ENCODE data around the gene YWHAG.
"Not testable (repeated sequence)": the region's sequence is repeated elsewhere in the genome, so short reads cannot be mapped to it uniquely, and the experiment has no call there.

YWHAG gene

DNA sequence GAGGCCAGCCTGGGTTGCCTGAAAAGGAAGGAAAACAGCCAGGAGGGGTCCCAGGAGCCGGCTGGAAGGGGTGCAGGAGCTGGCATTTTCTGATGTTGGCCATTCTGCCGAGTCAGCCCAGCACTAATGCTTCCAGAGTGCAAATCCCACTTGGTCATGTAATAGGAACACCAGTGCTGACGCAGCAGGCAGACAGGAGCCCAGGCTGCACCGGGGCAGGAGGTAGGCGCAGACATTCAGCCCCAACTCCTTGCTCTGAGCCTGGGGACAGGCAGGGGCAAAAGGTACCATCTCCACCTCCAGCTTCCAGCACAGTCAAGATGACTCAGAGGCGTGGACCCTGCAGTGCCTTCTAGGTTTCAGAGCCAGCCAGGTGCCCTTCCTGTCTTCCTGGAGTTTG, 10.2 kb upstream of the YWHAG start:
- TF ChIP-seq CSRNP3 (CRISPR knock-in tag; IDR thresholded peaks at IDR 0.05) (no peak), ZC3H10 (CRISPR knock-in tag; IDR thresholded peaks at IDR 0.05) (no peak), PATZ1 (CRISPR knock-in tag; IDR thresholded peaks at IDR 0.05; ENCODE audit: borderline replicate concordance) (no peak)
- no peak for ATAC-seq

DNA sequence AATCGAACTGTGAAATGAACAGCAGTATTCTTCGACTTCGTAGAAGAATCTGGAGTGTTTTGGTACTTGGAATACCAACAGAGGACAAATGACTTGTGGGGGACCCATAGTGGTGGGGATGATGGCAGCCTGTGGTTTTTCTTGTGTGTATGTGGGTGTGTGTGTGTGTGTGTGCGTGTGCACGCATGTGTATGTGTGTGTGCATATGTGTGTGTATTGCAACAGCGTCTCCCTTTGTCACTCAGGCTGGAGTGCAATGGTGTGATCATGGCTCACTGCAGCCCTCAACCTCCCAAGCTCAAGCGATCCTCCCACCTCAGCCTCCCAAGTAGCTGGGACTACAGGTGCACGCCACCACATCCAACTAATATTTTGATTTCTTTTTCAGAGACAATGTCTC, 9.4 kb upstream of the YWHAG start:
- TF ChIP-seq, protein P1, sequence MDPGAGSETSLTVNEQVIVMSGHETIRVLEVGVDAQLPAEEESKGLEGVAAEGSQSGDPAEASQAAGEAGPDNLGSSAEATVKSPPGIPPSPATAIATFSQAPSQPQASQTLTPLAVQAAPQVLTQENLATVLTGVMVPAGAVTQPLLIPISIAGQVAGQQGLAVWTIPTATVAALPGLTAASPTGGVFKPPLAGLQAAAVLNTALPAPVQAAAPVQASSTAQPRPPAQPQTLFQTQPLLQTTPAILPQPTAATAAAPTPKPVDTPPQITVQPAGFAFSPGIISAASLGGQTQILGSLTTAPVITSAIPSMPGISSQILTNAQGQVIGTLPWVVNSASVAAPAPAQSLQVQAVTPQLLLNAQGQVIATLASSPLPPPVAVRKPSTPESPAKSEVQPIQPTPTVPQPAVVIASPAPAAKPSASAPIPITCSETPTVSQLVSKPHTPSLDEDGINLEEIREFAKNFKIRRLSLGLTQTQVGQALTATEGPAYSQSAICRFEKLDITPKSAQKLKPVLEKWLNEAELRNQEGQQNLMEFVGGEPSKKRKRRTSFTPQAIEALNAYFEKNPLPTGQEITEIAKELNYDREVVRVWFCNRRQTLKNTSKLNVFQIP (CRISPR knock-in tag; IDR thresholded peaks at IDR 0.05; ENCODE audit: borderline replicate concordance, low read depth): no peak
- TF ChIP-seq TSHZ2 (CRISPR knock-in tag; IDR thresholded peaks at IDR 0.05) (no peak), RARB (CRISPR knock-in tag; IDR thresholded peaks at IDR 0.05) (no peak), ZFP30 (CRISPR knock-in tag; IDR thresholded peaks at IDR 0.05) (no peak), PPARA (CRISPR knock-in tag; IDR thresholded peaks at IDR 0.05; ENCODE audit: borderline replicate concordance) (no peak), ZC3H10 (CRISPR knock-in tag; IDR thresholded peaks at IDR 0.05) (no peak), ARNTL (CRISPR knock-in tag; IDR thresholded peaks at IDR 0.05; ENCODE audit: borderline replicate concordance, low read depth) (no peak), ISL1 (CRISPR knock-in tag; IDR thresholded peaks at IDR 0.05) (no peak), ESRRG (CRISPR knock-in tag; IDR thresholded peaks at IDR 0.05) (no peak), OSR1 (CRISPR knock-in tag; IDR thresholded peaks at IDR 0.05) (no peak), CSDC2 (CRISPR knock-in tag; IDR thresholded peaks at IDR 0.05) (no peak)

GRCh38 chr7:76364198-76364584, 5.4 kb upstream of the YWHAG start:
- TF ChIP-seq ZNF565 (CRISPR knock-in tag; conservative IDR thresholded peaks at IDR 0.05; ENCODE audit: low read depth) (no peak), SNAI2 (CRISPR knock-in tag; IDR thresholded peaks at IDR 0.05) (no peak), CSRNP3 (CRISPR knock-in tag; IDR thresholded peaks at IDR 0.05) (no peak), PATZ1 (CRISPR knock-in tag; IDR thresholded peaks at IDR 0.05; ENCODE audit: borderline replicate concordance) (no peak)
- peak; percentile 20 for ATAC-seq

More for the DNA sequence above, 9.4 kb upstream of the YWHAG start:
- no peak for ATAC-seq

DNA sequence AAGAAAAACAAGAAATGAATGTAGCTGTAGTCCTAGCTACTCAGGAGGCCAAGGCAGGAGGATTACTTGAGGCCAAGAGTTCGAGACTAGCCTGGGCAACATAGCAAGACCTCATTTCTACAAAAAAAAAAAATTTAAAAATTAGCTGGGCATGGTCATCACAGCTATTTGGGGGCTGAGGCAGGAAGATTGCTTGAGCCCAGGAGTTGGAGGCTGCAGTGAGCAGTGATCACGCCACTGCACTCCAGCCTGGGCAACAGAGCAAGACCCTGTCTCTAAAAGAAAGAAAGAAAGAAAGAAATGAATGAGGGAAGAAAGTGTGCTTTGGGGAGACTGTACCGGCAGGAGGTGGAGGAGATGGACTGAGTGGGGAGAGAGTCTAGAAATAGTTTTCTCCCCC, 5.0 kb upstream of the YWHAG start:
- ATAC-seq: not testable (repeated sequence)

All from SK-N-SH treated with all-trans-retinoic acid at 6 μM for 48 hours (cell line).